HepG2 (cell line): ENCODE results near the gene PCBP2. TPM values are rescaled to one million over a fixed set of nuclear protein-coding genes. Genes with fewer than 3 reads are reported as not detected.

ENCODE experiments used
- AGO2 ChIP-seq: fragments of 200-400 bp; formaldehyde crosslinking; optimal IDR thresholded peaks from 2 replicates; pipeline ENCODE3; 2017; ENCODE audit warnings: mild to moderate bottlenecking, low read depth, low read length, moderate library complexity
- BHLHE40 ChIP-seq: IDR thresholded peaks from 2 replicates; pipeline ENCODE4 v1.6.1; 2011; ENCODE audit warnings: low read length, improper control_type of control experiment
- FOSL1 ChIP-seq: sonication (generic); formaldehyde crosslinking; IDR thresholded peaks from 2 replicates; pipeline ENCODE4 v1.9.0; 2021; ENCODE audit warnings: missing genetic modification reagents, borderline replicate concordance
- GTF2F1 ChIP-seq: fragments of 150-350 bp; IDR thresholded peaks from 2 replicates; pipeline ENCODE4 v1.6.1; 2014; ENCODE audit warnings: low read length
- JARID2 ChIP-seq: sonication (generic); formaldehyde crosslinking; IDR thresholded peaks from 2 replicates; pipeline ENCODE4 v1.8.1; 2023; ENCODE audit warnings: missing genetic modification reagents, inconsistent platforms; ENCODE audit not compliant: insufficient replicate concordance
- KDM4B ChIP-seq: sonication (generic); formaldehyde crosslinking; IDR thresholded peaks from 2 replicates; pipeline ENCODE4 v1.4.0; 2020; ENCODE audit warnings: missing genetic modification reagents
- MTF2 ChIP-seq: sonication (generic); formaldehyde crosslinking; IDR thresholded peaks from 2 replicates; pipeline ENCODE4 v1.5.0; 2020; ENCODE audit warnings: missing genetic modification reagents, borderline replicate concordance
- NR2C2 ChIP-seq: sonication (generic); formaldehyde crosslinking; IDR thresholded peaks from 2 replicates; pipeline ENCODE4 v1.4.0; 2020; ENCODE audit warnings: missing genetic modification reagents, mild to moderate bottlenecking, moderate library complexity, borderline replicate concordance
- POLR2A ChIP-seq, 2 experiments: IDR thresholded peaks; 2 replicates each; pipeline ENCODE4 v1.6.1; 2011; ENCODE audit warnings: low read depth in 2 of 2, low read length in 2 of 2, mild to moderate bottlenecking in 1 of 2, moderate library complexity in 1 of 2; ENCODE audit not compliant: insufficient read depth in 1 of 2
- RFX3 ChIP-seq: IDR thresholded peaks from 2 replicates; pipeline ENCODE4 v1.6.1; 2016; ENCODE audit warnings: missing biosample characterization, missing genetic modification reagents
- RFXANK ChIP-seq: IDR thresholded peaks from 2 replicates; pipeline ENCODE4 v1.6.1; 2016
- SALL1 ChIP-seq: sonication (generic); formaldehyde crosslinking; IDR thresholded peaks from 2 replicates; pipeline ENCODE4 v1.8.0; 2022; ENCODE audit warnings: mild to moderate bottlenecking, missing genetic modification reagents
- SMAD3 ChIP-seq: sonication (generic); formaldehyde crosslinking; IDR thresholded peaks from 2 replicates; pipeline ENCODE4 v1.4.0; 2020; ENCODE audit warnings: missing genetic modification reagents
- ZBTB38 ChIP-seq: sonication (generic); formaldehyde crosslinking; IDR thresholded peaks from 2 replicates; pipeline ENCODE4 v1.5.1; 2020; ENCODE audit warnings: mild to moderate bottlenecking, missing genetic modification reagents
- ZNF225 ChIP-seq: sonication (generic); formaldehyde crosslinking; IDR thresholded peaks from 2 replicates; pipeline ENCODE4 v1.4.0; 2020; ENCODE audit warnings: mild to moderate bottlenecking, missing genetic modification reagents
- ZNF235 ChIP-seq: sonication (generic); formaldehyde crosslinking; IDR thresholded peaks from 2 replicates; pipeline ENCODE4 v1.8.1; 2023; ENCODE audit warnings: mild to moderate bottlenecking, missing genetic modification reagents, borderline replicate concordance
- ZNF264 ChIP-seq: sonication (generic); formaldehyde crosslinking; IDR thresholded peaks from 2 replicates; pipeline ENCODE4 v1.4.0; 2020; ENCODE audit warnings: missing genetic modification reagents
- ZNF589 ChIP-seq: sonication (generic); formaldehyde crosslinking; conservative IDR thresholded peaks from 2 replicates; pipeline ENCODE4 v1.8.0; 2022; ENCODE audit warnings: mild to moderate bottlenecking, moderate library complexity, missing genetic modification reagents
- ZNF605 ChIP-seq: sonication (generic); formaldehyde crosslinking; IDR thresholded peaks from 2 replicates; pipeline ENCODE4 v1.8.0; 2022; ENCODE audit warnings: mild to moderate bottlenecking, missing genetic modification reagents
- ZNF670 ChIP-seq: sonication (generic); formaldehyde crosslinking; IDR thresholded peaks from 2 replicates; pipeline ENCODE4 v1.8.0; 2022; ENCODE audit warnings: mild to moderate bottlenecking, missing genetic modification reagents, borderline replicate concordance
- ZNF720 ChIP-seq: sonication (generic); formaldehyde crosslinking; IDR thresholded peaks from 2 replicates; pipeline ENCODE4 v1.4.0; 2020; ENCODE audit warnings: missing genetic modification reagents
- polyA plus RNA-seq, 8 experiments: library from polyadenylated mRNA; depleted of rRNA in 3 of 8; stranded (reverse) in 7 of 8; unstranded in 1 of 8; fragments of >200 nt; fragmentation: Illumina TruSeq in 4 of 8; extraction: Trizol in 4 of 8; gene quantifications; 2 replicates each; pipeline versions ENCODE4 v1.2.1 to v1.2.3, GENCODE V29; 2011 to 2016; ENCODE audit warnings: low read depth in 4 of 8, missing spikeins in 1 of 8, mixed read lengths in 1 of 8; ENCODE audit not compliant: insufficient read depth in 1 of 8
- total RNA-seq, 5 experiments: library from RNA; depleted of rRNA; stranded (reverse); fragments of >200 nt; fragmentation: Illumina TruSeq; extraction: Trizol; gene quantifications; 2 replicates each; pipeline ENCODE4 v1.2.3, GENCODE V29; 2016; ENCODE audit warnings: low read depth in 1 of 5
- TF ChIP-seq, protein P1 (sequence below): sonication (generic); formaldehyde crosslinking; IDR thresholded peaks from 2 replicates; pipeline ENCODE4 v1.4.0; 2020; ENCODE audit warnings: mild to moderate bottlenecking, missing genetic modification reagents
- TF ChIP-seq, protein P2 (sequence below): sonication (generic); formaldehyde crosslinking; IDR thresholded peaks from 2 replicates; pipeline ENCODE4 v1.5.0; 2020; ENCODE audit warnings: missing genetic modification reagents

The PCBP2 gene
- total and polyA plus RNA-seq, 2 of the 13 experiments (the other 11 are each of a cell fraction or from before 2014, with no cell fraction given) = 154 to 345 TPM

DNA sequence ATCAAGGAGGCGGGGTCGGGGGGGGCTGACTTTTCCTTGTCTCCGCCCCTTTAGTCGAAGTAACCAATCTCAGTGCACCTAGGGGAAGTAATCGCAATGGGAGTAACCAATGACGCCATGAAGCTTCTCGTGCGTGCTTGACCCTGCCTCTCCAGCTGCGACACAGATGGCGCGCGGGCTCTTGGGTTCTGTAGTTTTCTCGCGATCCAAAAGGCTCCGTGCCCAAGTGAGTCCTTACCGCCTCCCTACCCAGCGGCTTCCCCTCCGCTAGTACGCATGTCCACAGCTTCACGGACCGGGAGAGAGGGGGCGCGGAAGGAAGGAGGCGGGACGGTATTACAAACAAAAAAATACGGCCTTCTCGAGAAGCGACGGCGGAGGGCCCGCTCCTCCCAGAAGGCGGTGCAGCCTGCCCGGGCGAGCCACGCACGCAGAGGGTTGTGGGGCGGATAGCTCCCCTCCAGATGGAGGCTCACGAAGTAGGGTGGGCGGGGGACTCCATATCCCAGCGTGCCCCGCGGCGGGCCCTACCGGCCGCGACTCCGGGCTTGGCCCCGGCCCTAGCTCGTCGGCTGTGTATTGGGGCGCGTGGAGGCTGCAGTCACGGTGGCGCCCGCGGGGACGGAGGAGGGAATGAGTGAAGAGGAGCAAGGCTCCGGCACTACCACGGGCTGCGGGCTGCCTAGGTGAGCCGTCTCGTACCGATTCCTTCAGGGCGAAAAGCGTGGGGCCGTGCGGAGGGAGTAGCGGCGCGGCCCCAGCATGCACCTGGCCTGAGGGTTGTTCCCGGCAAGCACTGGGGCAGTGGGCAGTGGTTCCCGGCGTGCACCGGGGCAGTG lies 49.1 kb downstream of the PCBP2 start, which contains the start of gene TARBP2 (continued):
- TF ChIP-seq SMAD3 (CRISPR knock-in tag) (peak; percentile 23; the same call in 1 of the 2 replicates), SALL1 (CRISPR knock-in tag) (peak; percentile 77), GTF2F1 (no peak; the same call in 1 of the 2 replicates), ZNF720 (no peak), NR2C2 (CRISPR knock-in tag) (peak; percentile 93), KDM4B (CRISPR knock-in tag) (0 out of 2 replicates have a peak, but pooled peaks have one; percentile 14), BHLHE40 (0 out of 2 replicates have a peak, but pooled peaks have one; percentile 19), ZNF264 (CRISPR knock-in tag) (0 out of 2 replicates have a peak, but pooled peaks have one; percentile 9), ZNF225 (CRISPR knock-in tag) (peak; percentile 52; the same call in 1 of the 2 replicates), JARID2 (CRISPR knock-in tag) (no peak), ZNF605 (CRISPR knock-in tag) (peak; percentile 56; the same call in 1 of the 2 replicates), AGO2 (peak; percentile 93), ZNF589 (0 out of 2 replicates have a peak, but pooled peaks have one; percentile 23), RFX3 (no peak), MTF2 (CRISPR knock-in tag) (no peak), RFXANK (CRISPR knock-in tag) (no peak), ZNF235 (no peak; the same call in 1 of the 2 replicates), POLR2A (IDR thresholded peaks at IDR 0.05; ENCODE audit: insufficient read depth in 1 of 2, low read depth in 2 of 2, low read length in 2 of 2) (peak; percentile 78 to 86), ZNF670 (CRISPR knock-in tag) (no peak), ZBTB38 (CRISPR knock-in tag) (peak; percentile 78), FOSL1 (CRISPR knock-in tag) (no peak)
- TF ChIP-seq, protein P1, sequence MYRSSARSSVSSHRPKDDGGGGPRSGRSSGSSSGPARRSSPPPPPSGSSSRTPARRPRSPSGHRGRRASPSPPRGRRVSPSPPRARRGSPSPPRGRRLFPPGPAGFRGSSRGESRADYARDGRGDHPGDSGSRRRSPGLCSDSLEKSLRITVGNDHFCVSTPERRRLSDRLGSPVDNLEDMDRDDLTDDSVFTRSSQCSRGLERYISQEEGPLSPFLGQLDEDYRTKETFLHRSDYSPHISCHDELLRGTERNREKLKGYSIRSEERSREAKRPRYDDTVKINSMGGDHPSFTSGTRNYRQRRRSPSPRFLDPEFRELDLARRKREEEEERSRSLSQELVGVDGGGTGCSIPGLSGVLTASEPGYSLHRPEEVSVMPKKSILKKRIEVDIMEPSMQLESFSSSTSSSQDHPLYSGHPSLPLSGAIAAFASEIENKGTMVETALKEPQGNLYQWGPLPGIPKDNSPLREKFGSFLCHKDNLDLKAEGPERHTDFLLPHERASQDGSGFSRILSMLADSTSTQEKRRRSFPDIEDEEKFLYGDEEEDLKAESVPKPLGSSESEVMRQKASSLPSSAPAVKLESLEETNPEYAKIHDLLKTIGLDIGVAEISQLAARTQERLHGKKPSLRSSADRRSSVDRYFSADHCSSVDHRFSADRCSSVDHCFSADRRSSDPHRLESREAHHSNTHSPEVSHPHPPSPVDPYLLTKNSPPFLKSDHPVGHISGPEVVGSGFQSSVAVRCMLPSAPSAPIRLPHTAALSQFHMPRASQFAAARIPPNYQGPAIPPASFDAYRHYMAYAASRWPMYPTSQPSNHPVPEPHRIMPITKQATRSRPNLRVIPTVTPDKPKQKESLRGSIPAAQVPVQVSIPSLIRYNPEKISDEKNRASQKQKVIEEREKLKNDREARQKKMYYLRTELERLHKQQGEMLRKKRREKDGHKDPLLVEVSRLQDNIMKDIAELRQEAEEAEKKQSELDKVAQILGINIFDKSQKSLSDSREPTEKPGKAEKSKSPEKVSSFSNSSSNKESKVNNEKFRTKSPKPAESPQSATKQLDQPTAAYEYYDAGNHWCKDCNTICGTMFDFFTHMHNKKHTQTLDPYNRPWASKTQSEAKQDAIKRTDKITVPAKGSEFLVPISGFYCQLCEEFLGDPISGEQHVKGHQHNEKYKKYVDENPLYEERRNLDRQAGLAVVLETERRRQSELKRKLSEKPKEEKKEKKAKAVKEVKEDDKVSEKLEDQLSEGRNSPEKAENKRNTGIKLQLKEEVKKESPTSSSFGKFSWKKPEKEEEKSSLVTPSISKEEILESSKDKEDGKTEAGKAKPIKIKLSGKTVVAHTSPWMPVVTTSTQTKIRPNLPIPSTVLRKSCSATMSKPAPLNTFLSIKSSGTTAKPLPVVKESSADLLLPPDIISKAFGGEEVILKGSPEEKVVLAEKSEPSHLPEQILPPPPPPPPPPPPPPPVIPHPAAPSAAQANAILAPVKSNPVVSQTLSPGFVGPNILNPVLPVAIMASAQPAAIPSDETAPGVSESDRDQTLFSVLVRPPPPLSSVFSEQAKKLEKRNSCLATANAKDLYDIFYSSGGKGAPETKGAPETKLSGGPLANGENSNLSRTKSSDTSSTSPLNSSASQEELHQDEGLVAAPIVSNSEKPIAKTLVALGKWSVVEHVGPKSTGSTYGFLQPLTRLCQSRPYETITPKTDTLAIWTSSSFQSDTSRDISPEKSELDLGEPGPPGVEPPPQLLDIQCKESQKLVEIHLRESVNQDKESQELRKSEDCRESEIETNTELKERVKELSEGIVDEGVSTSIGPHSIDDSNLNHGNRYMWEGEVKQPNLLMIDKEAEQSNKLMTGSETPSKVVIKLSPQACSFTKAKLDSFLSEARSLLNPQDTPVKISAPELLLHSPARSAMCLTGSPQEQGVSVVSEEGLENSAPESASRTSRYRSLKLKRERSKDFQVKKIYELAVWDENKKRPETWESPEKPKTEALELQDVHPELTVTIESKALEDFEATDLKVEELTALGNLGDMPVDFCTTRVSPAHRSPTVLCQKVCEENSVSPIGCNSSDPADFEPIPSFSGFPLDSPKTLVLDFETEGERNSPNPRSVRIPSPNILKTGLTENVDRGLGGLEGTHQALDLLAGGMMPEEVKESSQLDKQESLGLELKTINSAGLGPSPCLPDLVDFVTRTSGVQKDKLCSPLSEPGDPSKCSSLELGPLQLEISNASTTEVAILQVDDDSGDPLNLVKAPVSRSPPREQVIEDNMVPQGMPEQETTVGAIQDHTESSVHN (CRISPR knock-in tag) = no peak
- TF ChIP-seq, protein P2, sequence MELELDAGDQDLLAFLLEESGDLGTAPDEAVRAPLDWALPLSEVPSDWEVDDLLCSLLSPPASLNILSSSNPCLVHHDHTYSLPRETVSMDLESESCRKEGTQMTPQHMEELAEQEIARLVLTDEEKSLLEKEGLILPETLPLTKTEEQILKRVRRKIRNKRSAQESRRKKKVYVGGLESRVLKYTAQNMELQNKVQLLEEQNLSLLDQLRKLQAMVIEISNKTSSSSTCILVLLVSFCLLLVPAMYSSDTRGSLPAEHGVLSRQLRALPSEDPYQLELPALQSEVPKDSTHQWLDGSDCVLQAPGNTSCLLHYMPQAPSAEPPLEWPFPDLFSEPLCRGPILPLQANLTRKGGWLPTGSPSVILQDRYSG (CRISPR knock-in tag) = 0 out of 2 replicates have a peak, but pooled peaks have one; percentile 76
